Uterus (tissue), 4 donors: ENCODE data around the gene NAT9. TPM values are rescaled to one million over a fixed set of nuclear protein-coding genes. Genes with fewer than 3 reads are reported as not detected.

Experiments used
- DNase-seq, 2 donors: peaks; one replicate each; pipeline ENCODE4 v3.0.0-alpha.2; 2019 to 2020
- H3K27ac ChIP-seq, 2 donors: fragments of 200-600 bp; sonication (generic); 1 replicate in 1 of 2; 2 replicates in 1 of 2; pipeline ENCODE4 v1.5.1; 2016 to 2018
- H3K27me3 ChIP-seq, 2 donors: fragments of 200-600 bp; sonication (generic); one replicate each; pipeline ENCODE4 v1.5.1; 2018 to 2019; ENCODE audit warnings: control low read depth in 1 of 2
- H3K36me3 ChIP-seq, 2 donors: fragments of 200-600 bp; sonication (generic); one replicate each; pipeline ENCODE4 v1.5.1; 2019; ENCODE audit warnings: control low read depth in 1 of 2
- H3K4me1 ChIP-seq, 2 donors: fragments of 200-600 bp; sonication (generic); one replicate each; pipeline ENCODE4 v1.5.1; 2018 to 2019; ENCODE audit warnings: control low read depth in 1 of 2
- H3K4me3 ChIP-seq, 2 donors: fragments of 200-600 bp; sonication (generic); 1 replicate in 1 of 2; 2 replicates in 1 of 2; pipeline ENCODE4 v1.5.1; 2018 to 2019; ENCODE audit warnings: mild to moderate bottlenecking in 1 of 2
- H3K9me3 ChIP-seq, 2 donors: fragments of 200-600 bp; sonication (generic); one replicate each; pipeline ENCODE4 v1.5.1; 2019; ENCODE audit warnings: control low read depth in 1 of 2
- POLR2A ChIP-seq, 2 donors: fragments of 450-650 bp; IDR thresholded peaks; one replicate each; pipeline ENCODE4 v1.6.1; 2016; ENCODE audit warnings: antibody characterized with exemption in 2 of 2, mild to moderate bottlenecking in 1 of 2, moderate library complexity in 1 of 2
- intact Hi-C: fragments of 100-400 bp; cut with DNase I; formaldehyde crosslinking; loops from one replicate; pipeline ENCODE4 v1.15.1; 2023; ENCODE audit warnings: low total_unique reads
- total RNA-seq, 4 donors: library from RNA; depleted of rRNA in 3 of 4; stranded (reverse); fragments of >200 nt in 3 of 4; gene quantifications; one replicate each; pipeline versions ENCODE4 v1.1.0 to v1.2.4, GENCODE V29; 2014 to 2023
- TF ChIP-seq, protein P1 (sequence below), 4 experiments: fragments of 200-600 bp in 2 of 4; fragments of 450-650 bp in 2 of 4; sonication (generic) in 2 of 4; IDR thresholded peaks; one replicate each; pipeline ENCODE4 v1.5.1; 2016 to 2019; ENCODE audit warnings: antibody characterized with exemption in 4 of 4, mild to moderate bottlenecking in 2 of 4, moderate library complexity in 1 of 4
- donor health status: DM: yes; HTN: yes; CAD: no.

The NAT9 gene
- total RNA-seq, 4 donors from 2014 or later: 5.4 to 53.3 (median 33.9) TPM

DNA sequence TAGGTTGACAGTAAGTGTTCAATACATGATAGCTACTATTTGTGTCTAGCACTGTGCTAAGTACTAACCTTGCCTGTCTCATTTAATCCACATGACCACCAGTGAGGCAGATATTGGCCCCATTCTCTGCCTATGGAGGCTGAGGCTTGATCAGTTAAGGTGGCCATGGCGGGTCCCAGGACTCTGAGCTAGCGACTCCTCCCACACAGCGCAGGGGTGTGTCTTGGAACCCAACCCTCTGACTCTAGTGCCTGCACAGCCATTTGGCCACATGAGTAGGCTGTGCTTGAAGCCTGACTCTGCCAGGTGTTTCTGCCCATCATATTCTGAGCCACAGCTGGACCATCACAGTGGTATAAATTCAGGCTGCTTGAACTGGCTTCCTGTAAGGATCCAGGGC, 21.3 kb downstream of the NAT9 start:
- DNase-seq: no peak
- no peak overlapping the region for H3K4me3 ChIP-seq
- intact Hi-C loops: no loop called here
- H3K4me1 ChIP-seq: no peaks in the 10 kb centered on the region
- H3K36me3 ChIP-seq: no peaks in the 10 kb centered on the region
- no peak for TF ChIP-seq POLR2A (IDR thresholded peaks at IDR 0.05)
- TF ChIP-seq, protein P1, sequence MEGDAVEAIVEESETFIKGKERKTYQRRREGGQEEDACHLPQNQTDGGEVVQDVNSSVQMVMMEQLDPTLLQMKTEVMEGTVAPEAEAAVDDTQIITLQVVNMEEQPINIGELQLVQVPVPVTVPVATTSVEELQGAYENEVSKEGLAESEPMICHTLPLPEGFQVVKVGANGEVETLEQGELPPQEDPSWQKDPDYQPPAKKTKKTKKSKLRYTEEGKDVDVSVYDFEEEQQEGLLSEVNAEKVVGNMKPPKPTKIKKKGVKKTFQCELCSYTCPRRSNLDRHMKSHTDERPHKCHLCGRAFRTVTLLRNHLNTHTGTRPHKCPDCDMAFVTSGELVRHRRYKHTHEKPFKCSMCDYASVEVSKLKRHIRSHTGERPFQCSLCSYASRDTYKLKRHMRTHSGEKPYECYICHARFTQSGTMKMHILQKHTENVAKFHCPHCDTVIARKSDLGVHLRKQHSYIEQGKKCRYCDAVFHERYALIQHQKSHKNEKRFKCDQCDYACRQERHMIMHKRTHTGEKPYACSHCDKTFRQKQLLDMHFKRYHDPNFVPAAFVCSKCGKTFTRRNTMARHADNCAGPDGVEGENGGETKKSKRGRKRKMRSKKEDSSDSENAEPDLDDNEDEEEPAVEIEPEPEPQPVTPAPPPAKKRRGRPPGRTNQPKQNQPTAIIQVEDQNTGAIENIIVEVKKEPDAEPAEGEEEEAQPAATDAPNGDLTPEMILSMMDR (IDR thresholded peaks at IDR 0.05): no peak
- no peaks in the 10 kb centered on the region for H3K9me3 ChIP-seq
- no peak overlapping the region for H3K27ac ChIP-seq
- H3K27me3 ChIP-seq: no peaks in the 10 kb centered on the region

DNA sequence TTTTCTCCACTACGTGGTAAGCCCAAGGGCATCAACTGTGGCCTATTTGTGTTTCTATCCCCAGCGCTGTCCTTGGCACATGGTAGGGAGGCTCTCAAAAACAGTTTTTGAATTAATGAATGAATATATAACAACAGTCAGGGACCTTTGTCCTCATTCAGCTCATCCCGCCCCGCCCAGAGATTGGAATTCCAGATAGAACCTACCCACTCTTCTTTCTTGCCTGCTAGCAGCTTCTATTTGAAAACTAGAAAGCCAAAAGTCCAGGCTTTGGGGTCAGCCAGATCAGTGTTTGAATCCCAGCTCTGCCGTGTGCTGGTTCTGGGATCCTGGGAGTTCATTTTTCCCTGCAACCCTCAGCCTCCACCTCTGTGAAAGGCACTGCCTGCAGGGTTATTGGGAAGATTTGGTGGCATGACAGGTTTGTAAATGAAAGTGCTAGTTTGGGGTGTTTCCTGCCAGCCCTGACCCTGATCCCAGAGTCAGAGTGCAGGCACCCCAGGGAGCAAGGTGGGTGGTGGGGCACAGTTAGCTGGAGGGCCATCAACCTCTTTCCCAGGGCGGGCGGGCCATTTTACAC, 23.2 kb downstream of the NAT9 start:
- intact Hi-C loops: no loop called here

DNA sequence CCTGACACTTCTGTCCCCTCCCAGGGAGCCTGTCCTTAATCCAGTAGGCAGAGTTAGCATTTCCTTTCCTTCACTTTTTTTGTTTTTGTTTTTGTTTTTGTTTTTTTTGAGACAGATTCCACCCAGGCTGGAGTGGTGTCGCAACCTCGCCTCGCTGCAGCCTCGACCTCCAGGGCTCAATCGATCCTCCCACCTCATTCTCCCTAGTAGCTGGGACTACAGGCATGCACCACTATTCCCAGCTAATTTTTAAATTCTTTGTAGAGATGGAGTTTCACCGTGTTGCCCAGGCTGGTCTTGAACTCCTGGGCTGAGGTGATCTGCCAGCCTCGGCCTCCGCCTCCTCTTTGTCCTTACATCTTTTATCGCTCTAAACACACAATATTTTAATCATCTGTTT, 23.7 kb downstream of the NAT9 start:
- H3K9me3 ChIP-seq: no peaks in the 10 kb centered on the region
- H3K36me3 ChIP-seq: no peaks in the 10 kb centered on the region
- TF ChIP-seq, protein P1 (IDR thresholded peaks at IDR 0.05): no peak
- no peak for TF ChIP-seq POLR2A (IDR thresholded peaks at IDR 0.05)
- DNase-seq: no peak
- H3K27me3 ChIP-seq: no peaks in the 10 kb centered on the region
- no peak overlapping the region for H3K4me3 ChIP-seq
- no peak overlapping the region for H3K27ac ChIP-seq
- intact Hi-C loops: no loop called here
- no peaks in the 10 kb centered on the region for H3K4me1 ChIP-seq

More for the DNA sequence above, 23.2 kb downstream of the NAT9 start:
- no peak for DNase-seq
- no peaks in the 10 kb centered on the region for H3K27me3 ChIP-seq
- H3K4me3 ChIP-seq: no peak overlapping the region
- no peak overlapping the region for H3K27ac ChIP-seq
- H3K9me3 ChIP-seq: no peaks in the 10 kb centered on the region
- H3K36me3 ChIP-seq: no peaks in the 10 kb centered on the region
- no peaks in the 10 kb centered on the region for H3K4me1 ChIP-seq
- TF ChIP-seq POLR2A (IDR thresholded peaks at IDR 0.05): no peak
- TF ChIP-seq, protein P1 (IDR thresholded peaks at IDR 0.05): no peak

DNA sequence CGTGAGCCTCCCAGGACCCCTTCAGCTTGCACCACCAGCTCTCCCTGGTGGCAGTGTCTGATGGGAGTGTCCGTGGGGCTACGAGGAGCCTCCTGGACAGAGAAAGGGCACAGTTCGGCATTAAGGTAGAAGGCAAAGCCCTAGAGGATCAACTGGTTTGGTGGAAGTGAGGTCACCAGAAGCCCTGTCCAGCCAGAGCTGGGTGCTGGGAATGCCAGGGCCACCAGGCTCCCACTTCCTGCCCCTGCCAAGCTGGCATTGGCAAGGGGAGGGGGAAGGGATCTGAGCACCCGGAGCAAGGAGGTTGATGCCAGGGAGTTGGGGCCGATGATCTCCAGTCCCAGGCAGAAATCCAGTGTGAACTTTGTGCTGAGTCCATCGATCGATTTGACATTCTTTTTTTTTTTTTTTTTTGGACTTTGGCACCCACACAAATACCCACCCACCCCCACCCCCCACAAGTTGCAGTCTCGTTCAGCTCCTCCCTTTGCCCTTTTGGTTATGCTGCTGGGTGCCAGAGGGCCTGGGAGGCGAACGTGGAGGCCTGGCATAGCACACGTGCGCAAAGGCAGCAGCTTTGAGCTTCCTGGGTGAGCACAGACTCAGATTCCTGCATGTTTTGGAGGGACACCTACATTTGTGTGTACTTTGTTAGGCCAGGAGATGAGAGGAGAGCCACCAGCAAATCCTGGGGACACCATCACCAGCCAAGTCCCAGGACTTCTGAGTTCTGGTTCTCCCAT, 25.6 kb downstream of the NAT9 start:
- peak overlapping the region in 1 of 2 donors; percentile 78 for H3K27ac ChIP-seq
- H3K36me3 ChIP-seq: no peaks in the 10 kb centered on the region
- H3K4me3 ChIP-seq: peak overlapping the region in 1 of 2 donors; percentile 92
- H3K9me3 ChIP-seq: no peaks in the 10 kb centered on the region
- DNase-seq: no peak
- H3K4me1 ChIP-seq: no peaks in the 10 kb centered on the region
- intact Hi-C loops: no loop called here
- no peaks in the 10 kb centered on the region for H3K27me3 ChIP-seq
- TF ChIP-seq, protein P1 (IDR thresholded peaks at IDR 0.05): no peak
- no peak for TF ChIP-seq POLR2A (IDR thresholded peaks at IDR 0.05)

DNA sequence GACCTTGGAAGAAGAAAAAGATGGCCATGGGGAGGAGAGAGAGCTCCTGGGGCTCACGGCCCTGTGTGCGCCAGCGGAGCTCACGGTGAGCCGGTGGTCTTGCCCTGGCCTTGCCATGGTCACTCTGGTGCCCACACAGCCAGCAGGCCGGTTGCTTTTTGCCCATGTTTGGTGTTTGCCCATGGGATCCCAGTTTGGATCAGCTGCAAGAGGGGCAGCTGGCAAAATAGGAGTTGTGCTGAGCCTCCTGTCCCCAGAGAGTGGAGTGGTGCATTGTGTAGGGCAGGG, 26.2 kb downstream of the NAT9 start:
- no peak for DNase-seq
- no peaks in the 10 kb centered on the region for H3K36me3 ChIP-seq
- H3K4me1 ChIP-seq: no peaks in the 10 kb centered on the region
- H3K27me3 ChIP-seq: no peaks in the 10 kb centered on the region
- no peak for TF ChIP-seq POLR2A (IDR thresholded peaks at IDR 0.05)
- TF ChIP-seq, protein P1 (IDR thresholded peaks at IDR 0.05): no peak
- peak overlapping the region in 1 of 2 donors; percentile 78 for H3K27ac ChIP-seq
- peak overlapping the region in 1 of 2 donors; percentile 92 for H3K4me3 ChIP-seq
- no peaks in the 10 kb centered on the region for H3K9me3 ChIP-seq
- intact Hi-C loops: no loop called here
